Neural cell (in vitro differentiated cells): ENCODE results near the gene SURF2. TPM values are rescaled to one million over a fixed set of nuclear protein-coding genes. Genes with fewer than 3 reads are reported as not detected.

Experiments used
- H2AFZ ChIP-seq: fragments of 200-600, 300-800 bp; sonication (generic), shearing (Covaris generic); 2 replicates; pipeline ENCODE4 v1.6.0; 2014; ENCODE audit warnings: low read depth, mild to moderate bottlenecking, antibody characterized with exemption, low read length, moderate library complexity
- H3F3A ChIP-seq: fragments of 200-600 bp; shearing (Covaris generic); 2 replicates; pipeline ENCODE4 v1.6.1; 2016; ENCODE audit warnings: mild to moderate bottlenecking, moderate library complexity, mixed read lengths, antibody characterized with exemption, low read length; ENCODE audit not compliant: insufficient read depth, poor library complexity, severe bottlenecking
- H3K27ac ChIP-seq: fragments of 200-600, 300-800 bp; sonication (generic), shearing (Covaris generic); 2 replicates; pipeline ENCODE4 v1.5.1; 2014; ENCODE audit warnings: mild to moderate bottlenecking, low read length, moderate library complexity
- H3K27me3 ChIP-seq: fragments of 300-800, 200-600 bp; sonication (generic), shearing (Covaris generic); 2 replicates; pipeline ENCODE4 v1.6.0; 2014; ENCODE audit warnings: mild to moderate bottlenecking, low read depth, low read length, moderate library complexity; ENCODE audit not compliant: insufficient read depth
- H3K36me3 ChIP-seq: fragments of 300-800, 200-600 bp; sonication (generic), shearing (Covaris generic); 2 replicates; pipeline ENCODE4 v1.5.1; 2014; ENCODE audit warnings: mild to moderate bottlenecking, antibody characterized with exemption, low read length, moderate library complexity; ENCODE audit not compliant: insufficient read depth
- H3K4me2 ChIP-seq: fragments of 300-800, 200-600 bp; sonication (generic), shearing (Covaris generic); 2 replicates; pipeline ENCODE4 v1.6.0; 2014; ENCODE audit warnings: mild to moderate bottlenecking, low read length
- H3K4me3 ChIP-seq: fragments of 300-800, 200-600 bp; sonication (generic), shearing (Covaris generic); 2 replicates; pipeline ENCODE4 v1.5.1; 2014; ENCODE audit warnings: mild to moderate bottlenecking, low read length, moderate library complexity
- H3K79me2 ChIP-seq: fragments of 200-600 bp; shearing (Covaris generic); replicated peaks from 2 replicates; pipeline ENCODE4 v1.6.0; 2014; ENCODE audit warnings: mild to moderate bottlenecking, low read length, moderate library complexity; ENCODE audit not compliant: insufficient read depth
- H3K9ac ChIP-seq: fragments of 300-800, 200-600 bp; sonication (generic), shearing (Covaris generic); 2 replicates; pipeline ENCODE4 v1.6.1; 2016; ENCODE audit warnings: mild to moderate bottlenecking, low read length, mixed read lengths
- H3K9me2 ChIP-seq: fragments of 200-600 bp; shearing (Covaris generic); 2 replicates; pipeline ENCODE4 v1.6.1; 2016; ENCODE audit warnings: mild to moderate bottlenecking, low read length, mixed read lengths; ENCODE audit not compliant: insufficient read depth
- H3K9me3 ChIP-seq: fragments of 200-600, 300-800 bp; sonication (generic), shearing (Covaris generic); 2 replicates; pipeline ENCODE4 v1.6.1; 2016; ENCODE audit warnings: mild to moderate bottlenecking, mixed run types, low read length, moderate library complexity, mixed read lengths
- H4K20me1 ChIP-seq: fragments of 200-600 bp; shearing (Covaris generic); 2 replicates; pipeline ENCODE4 v1.6.1; 2016; ENCODE audit warnings: mild to moderate bottlenecking, mixed run types; ENCODE audit not compliant: insufficient read depth
- CTCF ChIP-seq: fragments of 450-650 bp; IDR thresholded peaks from 2 replicates; pipeline ENCODE4 v1.5.1; 2014; ENCODE audit warnings: antibody characterized with exemption, mild to moderate bottlenecking, moderate library complexity; ENCODE audit not compliant: poor library complexity, severe bottlenecking
- EP300 ChIP-seq: fragments of 450-650 bp; conservative IDR thresholded peaks from 2 replicates; pipeline ENCODE4 v1.6.1; 2014; ENCODE audit warnings: antibody characterized with exemption, mild to moderate bottlenecking, moderate library complexity; ENCODE audit not compliant: poor library complexity, severe bottlenecking
- EZH2 ChIP-seq: fragments of 200-600, 300-800 bp; shearing (Covaris generic), sonication (generic); IDR thresholded peaks from 2 replicates; pipeline ENCODE4 v1.6.1; 2014; ENCODE audit warnings: antibody characterized with exemption, low read length, borderline replicate concordance, mild to moderate bottlenecking; ENCODE audit not compliant: insufficient read depth, poor library complexity, severe bottlenecking
- MXI1 ChIP-seq: fragments of 450-650 bp; conservative IDR thresholded peaks from 2 replicates; pipeline ENCODE4 v1.6.1; 2014; ENCODE audit warnings: antibody characterized with exemption, mild to moderate bottlenecking; ENCODE audit not compliant: poor library complexity, severe bottlenecking
- POLR2AphosphoS5 ChIP-seq: IDR thresholded peaks from 2 replicates; pipeline ENCODE4 v1.6.1; 2012
- RAD21 ChIP-seq: fragments of 450-650 bp; conservative IDR thresholded peaks from 2 replicates; pipeline ENCODE4 v1.6.1; 2014; ENCODE audit warnings: antibody characterized with exemption, mild to moderate bottlenecking, moderate library complexity
- REST ChIP-seq: IDR thresholded peaks from 2 replicates; pipeline ENCODE4 v1.6.1; 2012; ENCODE audit warnings: borderline replicate concordance
- SMC3 ChIP-seq: fragments of 450-650 bp; conservative IDR thresholded peaks from 2 replicates; pipeline ENCODE4 v1.6.1; 2014; ENCODE audit warnings: antibody characterized with exemption, mild to moderate bottlenecking, moderate library complexity; ENCODE audit not compliant: poor library complexity
- TAF1 ChIP-seq: IDR thresholded peaks from 2 replicates; pipeline ENCODE4 v1.6.1; 2012; ENCODE audit warnings: low read depth
- polyA plus RNA-seq: library from polyadenylated mRNA; depleted of rRNA; stranded (reverse); fragments of >200 nt; gene quantifications from 2 replicates; pipeline ENCODE4 v1.2.3, GENCODE V29; 2014

SURF2 gene
- polyA plus RNA-seq, 1 donor from 2014 or later: 36.4 TPM

GRCh38 chr9:133361507-133362092 is 5.2 kb downstream of the SURF2 start:
- H4K20me1 ChIP-seq: no peaks in the 10 kb centered on the region
- no peaks in the 10 kb centered on the region for H3K36me3 ChIP-seq
- H3K27ac ChIP-seq: no peak overlapping the region
- H3K9me2 ChIP-seq: no peaks in the 10 kb centered on the region
- H2AFZ ChIP-seq: no peak overlapping the region
- no peak overlapping the region for H3K9ac ChIP-seq
- no peak overlapping the region for H3K4me3 ChIP-seq
- H3F3A ChIP-seq: no peaks in the 10 kb centered on the region
- TF ChIP-seq MXI1 (no peak), EZH2 (no peak), EP300 (no peak), REST (no peak), CTCF (no peak), RAD21 (no peak), TAF1 (no peak), SMC3 (no peak), POLR2AphosphoS5 (no peak)
- no peaks in the 10 kb centered on the region for H3K27me3 ChIP-seq
- peaks cover 10% of the 10 kb centered on the region for H3K79me2 ChIP-seq
- H3K9me3 ChIP-seq: no peaks in the 10 kb centered on the region
- no peak overlapping the region for H3K4me2 ChIP-seq

DNA sequence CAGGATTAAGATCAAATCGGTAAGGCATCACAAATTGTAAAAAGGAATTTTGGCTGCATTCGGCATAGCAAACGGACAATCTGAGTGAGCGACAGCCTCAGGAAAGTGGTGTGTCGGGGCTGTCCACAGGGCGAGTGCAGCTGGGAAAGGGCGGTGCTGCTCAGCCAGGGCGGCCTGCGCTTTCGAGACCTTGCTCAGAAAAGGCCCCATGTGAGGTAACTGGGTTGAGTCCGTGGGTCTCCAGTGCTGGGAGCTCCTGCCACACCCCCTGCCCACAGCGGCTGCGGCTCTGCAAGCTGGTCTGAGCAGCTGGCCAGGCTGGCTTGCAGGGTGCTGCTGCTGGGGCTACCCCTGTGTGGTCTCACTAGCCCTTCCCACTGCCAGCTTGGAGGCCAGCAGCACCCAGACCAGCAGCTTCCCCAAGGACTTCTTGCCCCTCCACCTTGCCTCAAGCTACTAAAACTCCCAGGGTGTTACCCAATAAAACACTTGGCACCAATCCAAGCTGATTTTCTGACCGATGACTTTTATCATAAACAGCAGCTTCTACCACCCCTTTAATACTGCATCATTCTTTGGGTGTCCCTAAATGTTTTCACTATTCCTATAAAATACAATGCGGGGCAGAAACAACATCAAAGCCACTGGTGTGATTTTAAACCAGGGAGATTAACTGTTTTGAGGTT is 6.2 kb downstream of the SURF2 start:
- H3K36me3 ChIP-seq: no peaks in the 10 kb centered on the region
- H2AFZ ChIP-seq: no peak overlapping the region
- no peaks in the 10 kb centered on the region for H4K20me1 ChIP-seq

More for the DNA sequence above, 6.2 kb downstream of the SURF2 start:
- Histone ChIP-seq H3F3A (no peaks in the 10 kb centered on the region), H3K9ac (no peak overlapping the region), H3K27ac (no peak overlapping the region), H3K4me2 (no peak overlapping the region), H3K9me3 (no peaks in the 10 kb centered on the region), H3K27me3 (no peaks in the 10 kb centered on the region), H3K9me2 (no peaks in the 10 kb centered on the region), H3K79me2 (peaks cover 2% of the 10 kb centered on the region), H3K4me3 (no peak overlapping the region)
- TF ChIP-seq EP300: no peak
- TF ChIP-seq EZH2: no peak
